ENCODE measurements around the gene TNFRSF6B.

TNFRSF6B gene

GRCh38 chr20:63681609-63682142 is 14.8 kb upstream of the TNFRSF6B start:
- H3K4me3 ChIP-seq (ENCODE audit: low read length) = no peak overlapping the region
- no peak for DNase-seq (ENCODE audit: low read depth, low spot score)

GRCh38 chr20:63682384-63683139 is 13.9 kb upstream of the TNFRSF6B start:
- H3K4me3 ChIP-seq (ENCODE audit: low read length) = no peak overlapping the region
- no peak for DNase-seq (ENCODE audit: low read depth, low spot score)

- no peak for DNase-seq (ENCODE audit: low read depth, low spot score)
- no peak overlapping the region for H3K4me3 ChIP-seq (ENCODE audit: low read length)
Measured at GRCh38 chr20:63685269-63686026, 11.0 kb upstream of the TNFRSF6B start.

- no peak for DNase-seq (ENCODE audit: low read depth, low spot score)
- H3K4me3 ChIP-seq (ENCODE audit: low read length) = no peak overlapping the region
Measured at GRCh38 chr20:63686094-63686491, 10.4 kb upstream of the TNFRSF6B start.

GRCh38 chr20:63686492-63687321 is 9.7 kb upstream of the TNFRSF6B start:
- no peak overlapping the region for H3K4me3 ChIP-seq (ENCODE audit: low read length)
- DNase-seq (ENCODE audit: low read depth, low spot score) = no peak

- no peak for DNase-seq (ENCODE audit: low read depth, low spot score)
Measured at GRCh38 chr20:63687419-63688178, 8.9 kb upstream of the TNFRSF6B start.

GRCh38 chr20:63688228-63689045 is 8.0 kb upstream of the TNFRSF6B start:
- no peak overlapping the region for H3K4me3 ChIP-seq (ENCODE audit: low read length)
- no peak for DNase-seq (ENCODE audit: low read depth, low spot score)

More at GRCh38 chr20:63687419-63688178, 8.9 kb upstream of the TNFRSF6B start:
- no peak overlapping the region for H3K4me3 ChIP-seq (ENCODE audit: low read length)

- no peak for DNase-seq (ENCODE audit: low read depth, low spot score)
- no peak overlapping the region for H3K4me3 ChIP-seq (ENCODE audit: low read length)
Measured at GRCh38 chr20:63689046-63690002, 7.1 kb upstream of the TNFRSF6B start.

- no peak for DNase-seq (ENCODE audit: low read depth, low spot score)
Measured at GRCh38 chr20:63690003-63690897, 6.2 kb upstream of the TNFRSF6B start.

GRCh38 chr20:63690898-63691710 is 5.3 kb upstream of the TNFRSF6B start:
- DNase-seq (ENCODE audit: low read depth, low spot score) = no peak
- no peak overlapping the region for H3K4me3 ChIP-seq (ENCODE audit: low read length)

More at GRCh38 chr20:63690003-63690897, 6.2 kb upstream of the TNFRSF6B start:
- no peak overlapping the region for H3K4me3 ChIP-seq (ENCODE audit: low read length)

GRCh38 chr20:63691711-63692435 is 4.6 kb upstream of the TNFRSF6B start:
- DNase-seq (ENCODE audit: low read depth, low spot score) = no peak
- H3K4me3 ChIP-seq (ENCODE audit: low read length) = no peak overlapping the region

- DNase-seq (ENCODE audit: low read depth, low spot score) = no peak
- no peak overlapping the region for H3K4me3 ChIP-seq (ENCODE audit: low read length)
Measured at GRCh38 chr20:63692436-63693082, 3.9 kb upstream of the TNFRSF6B start.

GRCh38 chr20:63693083-63693732 is 3.2 kb upstream of the TNFRSF6B start:
- no peak overlapping the region for H3K4me3 ChIP-seq (ENCODE audit: low read length)
- no peak for DNase-seq (ENCODE audit: low read depth, low spot score)
